ELR (cell line): ENCODE results near the gene C2CD2L.
"Not testable (repeated sequence)": the region's sequence is repeated elsewhere in the genome, so short reads cannot be mapped to it uniquely, and the experiment has no call there.

Source experiments
- DNase-seq: peaks from one replicate; pipeline ENCODE4 v3.0.0-alpha.2; 2015; ENCODE audit warnings: low read depth

C2CD2L gene

GRCh38 chr11:119106564-119107537 lies at the start of gene C2CD2L:
TSS of gene C2CD2L (plus strand) at chr11:119107344. CDS start at chr11:119107742, 398 bp downstream.
- peak; percentile 94 for DNase-seq

DNA sequence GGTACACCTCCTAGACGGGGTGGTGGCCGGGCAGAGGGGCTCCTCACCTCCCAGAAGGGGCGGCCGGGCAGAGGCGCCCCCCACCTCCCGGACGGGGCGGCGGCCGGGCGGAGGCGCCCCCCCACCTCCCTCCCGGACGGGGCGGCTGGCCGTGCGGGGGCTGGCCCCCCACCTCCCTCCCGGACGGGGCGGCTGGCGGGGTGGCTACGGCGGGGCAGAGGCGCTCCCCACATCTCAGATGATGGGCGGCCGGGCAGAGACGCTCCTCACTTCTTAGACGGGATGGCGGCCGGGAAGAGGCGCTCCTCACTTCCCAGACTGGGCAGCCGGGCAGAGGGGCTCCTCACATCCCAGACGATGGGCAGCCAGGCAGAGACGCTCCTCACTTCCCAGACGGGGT lies 48.0 kb upstream of the C2CD2L start:
- not testable (repeated sequence) for DNase-seq

DNA sequence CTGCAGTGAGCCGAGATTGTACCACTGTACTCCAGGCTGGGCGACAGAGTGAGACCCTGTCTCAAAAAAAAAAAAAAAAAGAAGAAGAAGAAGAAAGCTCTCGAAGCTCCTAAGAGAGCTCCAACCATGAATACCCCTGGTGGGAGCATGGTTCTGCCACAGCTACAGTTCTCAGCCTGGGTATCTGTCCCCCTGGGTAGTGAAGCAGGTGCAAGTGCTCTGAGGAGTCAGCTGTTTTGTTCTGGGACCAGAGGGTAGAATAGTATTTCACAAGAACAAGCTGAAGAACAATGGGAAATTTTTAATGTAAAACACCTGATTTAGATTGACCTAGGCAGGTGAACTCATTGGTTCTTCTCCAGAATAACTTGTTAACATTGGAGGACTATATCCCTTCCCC lies 45.9 kb upstream of the C2CD2L start:
- DNase-seq, result no peak

- peak; percentile 44 for DNase-seq
Observed at GRCh38 chr11:119062779-119063178, 44.4 kb upstream of the C2CD2L start.

- DNase-seq, result peak; percentile 65
Observed at GRCh38 chr11:119065369-119065768, 41.8 kb upstream of the C2CD2L start.

DNA sequence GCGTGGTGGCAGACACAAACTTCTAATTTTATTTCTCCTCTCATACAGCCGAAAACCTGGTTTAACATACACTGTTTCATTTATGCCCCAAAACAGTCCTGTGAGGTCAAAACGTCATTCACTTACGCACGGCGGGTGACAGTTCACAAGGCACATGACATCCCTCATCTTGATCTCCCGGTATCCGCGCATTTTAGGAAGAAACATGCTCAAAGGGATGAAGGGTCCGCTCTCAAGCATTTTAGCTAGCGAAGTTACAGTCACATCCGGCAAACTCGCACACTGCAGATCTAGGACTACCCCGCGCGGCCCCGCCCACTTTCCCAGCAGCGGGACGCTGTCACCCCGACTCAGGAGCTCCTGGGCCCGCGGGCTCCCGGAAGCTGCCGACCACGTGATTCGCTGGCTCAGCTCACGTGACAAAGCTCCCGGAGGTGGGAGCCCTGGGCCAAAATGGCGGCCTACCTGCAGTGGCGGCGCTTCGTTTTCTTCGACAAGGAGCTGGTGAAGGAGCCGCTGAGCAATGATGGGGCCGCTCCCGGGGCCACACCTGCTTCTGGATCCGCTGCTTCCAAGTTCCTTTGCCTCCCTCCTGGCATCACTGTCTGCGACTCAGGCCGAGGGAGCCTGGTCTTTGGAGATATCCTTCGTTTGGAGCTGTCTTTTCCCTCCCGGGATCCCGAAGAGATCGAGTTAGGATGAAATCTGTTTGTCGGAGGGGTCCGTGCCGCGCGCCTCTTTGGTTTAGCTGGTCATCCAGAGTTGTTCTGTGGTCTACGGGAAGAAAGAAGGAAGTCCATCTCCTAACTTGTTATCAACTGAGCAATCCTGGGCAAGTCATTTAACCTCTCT lies 39.5 kb upstream of the C2CD2L start, which contains the start of gene VPS11:
Gene VPS11 (plus strand): TSS at position 448 of the 852 bp plus-strand sequence. CDS start 6 bp downstream, at position 454.
- DNase-seq, result peak; percentile 99

DNA sequence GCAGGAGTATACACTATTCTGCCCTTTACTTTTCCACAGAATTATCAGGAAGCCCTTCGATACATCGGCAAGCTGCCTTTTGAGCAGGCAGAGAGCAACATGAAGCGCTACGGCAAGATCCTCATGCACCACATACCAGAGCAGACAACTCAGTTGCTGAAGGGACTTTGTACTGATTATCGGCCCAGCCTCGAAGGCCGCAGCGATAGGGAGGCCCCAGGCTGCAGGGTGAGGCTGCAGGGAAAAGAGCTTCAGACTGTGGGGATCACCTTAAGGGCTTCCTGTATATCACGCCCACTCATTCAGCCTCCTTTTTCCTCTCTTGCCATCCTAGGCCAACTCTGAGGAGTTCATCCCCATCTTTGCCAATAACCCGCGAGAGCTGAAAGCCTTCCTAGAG lies 29.3 kb upstream of the C2CD2L start:
- DNase-seq, result no peak

- no peak for DNase-seq
Observed at GRCh38 chr11:119078675-119079420, 28.3 kb upstream of the C2CD2L start.

DNA sequence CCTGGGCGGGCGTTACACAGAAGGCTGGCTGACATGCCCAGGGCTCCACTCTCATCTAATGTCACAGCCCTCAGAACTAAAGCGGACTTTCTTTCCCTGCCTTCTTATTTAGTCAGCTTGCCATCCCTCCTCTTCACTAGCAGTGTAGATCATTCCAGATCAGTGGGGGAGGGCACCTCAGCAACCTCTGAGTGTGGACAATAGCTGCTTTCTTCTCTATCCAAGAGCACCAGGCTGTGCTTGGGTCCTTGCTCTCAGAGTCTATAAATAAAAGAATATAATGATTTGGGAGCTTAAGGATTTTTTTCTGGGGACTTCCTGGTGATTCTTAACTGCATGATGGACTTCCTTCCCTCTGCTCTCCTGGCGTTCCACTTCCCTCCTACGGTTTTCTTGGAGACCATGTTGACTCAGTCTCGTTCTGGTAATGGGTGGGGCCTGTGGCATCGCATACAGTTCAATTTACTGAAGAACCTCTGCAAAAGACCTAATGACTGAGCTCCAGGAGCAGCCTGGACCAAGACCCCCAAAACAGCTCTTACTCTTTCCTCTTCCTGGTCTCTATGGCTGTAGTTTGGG lies 25.4 kb upstream of the C2CD2L start:
- DNase-seq, result no peak

DNA sequence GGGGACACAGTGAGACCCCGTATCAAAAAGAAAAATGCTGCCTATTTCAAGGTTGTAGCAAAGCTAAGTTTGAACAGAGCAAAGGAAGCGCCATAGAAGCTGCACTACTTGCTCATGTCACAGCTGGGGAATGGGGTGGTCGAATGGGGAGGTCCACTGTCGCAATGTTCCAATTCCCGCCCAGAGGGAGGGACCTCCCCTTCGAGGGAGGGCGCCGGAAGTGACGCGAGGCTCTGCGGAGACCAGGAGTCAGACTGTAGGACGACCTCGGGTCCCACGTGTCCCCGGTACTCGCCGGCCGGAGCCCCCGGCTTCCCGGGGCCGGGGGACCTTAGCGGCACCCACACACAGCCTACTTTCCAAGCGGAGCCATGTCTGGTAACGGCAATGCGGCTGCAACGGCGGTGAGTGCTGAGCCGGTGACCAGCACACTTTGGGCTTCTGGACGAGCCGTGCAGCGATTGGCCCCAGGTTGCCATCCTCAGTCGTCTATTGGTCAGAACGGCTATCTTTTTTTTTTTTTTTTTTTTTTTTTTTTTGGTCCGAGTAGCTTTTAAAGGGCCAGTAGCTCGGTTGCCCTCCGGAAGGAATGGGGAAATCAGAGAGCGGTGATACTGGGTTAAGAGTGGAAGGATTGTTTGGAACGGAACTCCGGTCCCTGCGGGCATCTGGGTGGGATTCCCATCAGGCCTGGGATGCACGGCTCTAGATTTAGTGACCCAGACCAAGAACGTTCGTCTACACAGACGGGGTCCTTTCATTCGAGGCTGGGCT lies 22.3 kb upstream of the C2CD2L start, which contains the start of gene HMBS:
Gene HMBS (plus strand): TSS at position 219 of the 774 bp plus-strand sequence. CDS start 153 bp downstream, at position 372.
- peak; percentile 96 for DNase-seq

GRCh38 chr11:119085437-119085847 lies 21.7 kb upstream of the C2CD2L start:
- peak; percentile 22 for DNase-seq

GRCh38 chr11:119087123-119087522 lies 20.0 kb upstream of the C2CD2L start:
- DNase-seq, result no peak

GRCh38 chr11:119087747-119088241 lies 19.4 kb upstream of the C2CD2L start:
- DNase-seq, result no peak

DNA sequence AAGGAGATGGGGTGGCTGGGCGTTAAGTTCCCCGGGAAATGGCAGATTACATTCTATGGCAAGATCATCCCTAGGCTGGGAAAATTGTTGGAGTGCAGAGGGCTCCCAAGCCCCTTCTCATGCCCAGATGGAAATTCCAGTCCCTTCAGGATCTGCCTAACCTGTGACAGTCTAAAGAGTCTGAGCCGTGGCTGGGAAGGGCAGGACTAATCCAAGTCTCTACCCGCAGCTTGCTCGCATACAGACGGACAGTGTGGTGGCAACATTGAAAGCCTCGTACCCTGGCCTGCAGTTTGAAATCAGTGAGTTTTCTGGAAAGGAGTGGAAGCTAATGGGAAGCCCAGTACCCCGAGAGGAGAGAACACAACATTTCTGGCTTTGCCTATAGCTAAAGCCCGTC lies 18.7 kb upstream of the C2CD2L start:
- DNase-seq, result no peak

DNA sequence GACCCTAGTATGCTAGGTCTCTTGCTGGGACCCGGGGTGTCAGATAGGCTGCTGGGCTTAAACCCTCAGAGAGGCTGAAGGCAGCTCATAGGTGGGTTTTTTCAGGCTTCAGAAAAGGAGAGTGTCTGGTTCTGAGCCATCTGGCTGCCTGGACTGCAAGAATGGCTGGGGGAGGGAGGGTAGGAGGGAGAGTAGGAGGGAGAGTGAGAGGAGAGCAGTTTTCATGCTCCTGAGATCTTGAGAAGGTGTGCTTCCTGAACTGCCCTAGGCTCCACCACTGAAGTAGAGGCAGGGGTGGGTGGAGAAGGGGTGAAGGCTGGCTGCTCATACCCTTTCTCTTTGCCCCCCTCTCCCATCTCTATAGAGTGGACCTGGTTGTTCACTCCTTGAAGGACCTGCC lies 17.8 kb upstream of the C2CD2L start:
- no peak for DNase-seq

GRCh38 chr11:119091178-119091577 lies 16.0 kb upstream of the C2CD2L start:
- DNase-seq, result no peak

DNA sequence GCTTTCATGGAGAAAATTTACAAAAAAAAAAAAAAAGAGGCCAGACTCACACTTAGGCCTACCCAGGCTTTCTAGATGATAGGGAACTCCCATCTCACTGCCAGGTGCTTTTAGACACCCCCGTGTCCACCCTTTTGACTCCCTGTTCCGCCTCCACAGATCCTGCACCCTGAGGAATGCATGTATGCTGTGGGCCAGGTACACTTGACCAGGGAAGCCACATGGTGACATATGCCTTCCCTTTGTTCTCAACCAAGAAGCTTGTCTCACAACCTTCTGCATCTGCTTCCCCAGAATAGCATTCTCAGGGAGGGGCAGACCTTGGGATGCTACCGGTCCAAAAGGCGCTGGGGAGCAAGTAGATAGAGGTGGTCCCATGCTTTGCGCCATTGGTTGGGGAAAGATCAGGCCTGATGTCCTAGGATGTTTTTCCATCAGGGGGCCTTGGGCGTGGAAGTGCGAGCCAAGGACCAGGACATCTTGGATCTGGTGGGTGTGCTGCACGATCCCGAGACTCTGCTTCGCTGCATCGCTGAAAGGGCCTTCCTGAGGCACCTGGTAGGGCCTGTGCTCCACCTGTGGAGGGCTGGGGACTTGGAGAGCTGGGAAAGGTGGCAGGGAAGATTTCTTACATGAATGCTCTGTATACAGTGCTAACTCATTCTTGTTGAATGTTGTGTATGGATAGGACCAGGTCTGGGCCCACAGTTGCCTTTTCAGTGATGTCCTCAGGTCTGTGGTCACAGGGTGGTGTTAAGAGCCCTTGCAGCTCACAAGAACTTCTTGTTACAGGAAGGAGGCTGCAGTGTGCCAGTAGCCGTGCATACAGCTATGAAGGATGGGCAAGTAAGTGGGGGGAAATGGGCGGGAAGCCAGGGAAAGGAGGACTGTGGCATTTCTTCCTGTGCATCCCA lies 14.9 kb upstream of the C2CD2L start:
- DNase-seq, result peak; percentile 30

DNA sequence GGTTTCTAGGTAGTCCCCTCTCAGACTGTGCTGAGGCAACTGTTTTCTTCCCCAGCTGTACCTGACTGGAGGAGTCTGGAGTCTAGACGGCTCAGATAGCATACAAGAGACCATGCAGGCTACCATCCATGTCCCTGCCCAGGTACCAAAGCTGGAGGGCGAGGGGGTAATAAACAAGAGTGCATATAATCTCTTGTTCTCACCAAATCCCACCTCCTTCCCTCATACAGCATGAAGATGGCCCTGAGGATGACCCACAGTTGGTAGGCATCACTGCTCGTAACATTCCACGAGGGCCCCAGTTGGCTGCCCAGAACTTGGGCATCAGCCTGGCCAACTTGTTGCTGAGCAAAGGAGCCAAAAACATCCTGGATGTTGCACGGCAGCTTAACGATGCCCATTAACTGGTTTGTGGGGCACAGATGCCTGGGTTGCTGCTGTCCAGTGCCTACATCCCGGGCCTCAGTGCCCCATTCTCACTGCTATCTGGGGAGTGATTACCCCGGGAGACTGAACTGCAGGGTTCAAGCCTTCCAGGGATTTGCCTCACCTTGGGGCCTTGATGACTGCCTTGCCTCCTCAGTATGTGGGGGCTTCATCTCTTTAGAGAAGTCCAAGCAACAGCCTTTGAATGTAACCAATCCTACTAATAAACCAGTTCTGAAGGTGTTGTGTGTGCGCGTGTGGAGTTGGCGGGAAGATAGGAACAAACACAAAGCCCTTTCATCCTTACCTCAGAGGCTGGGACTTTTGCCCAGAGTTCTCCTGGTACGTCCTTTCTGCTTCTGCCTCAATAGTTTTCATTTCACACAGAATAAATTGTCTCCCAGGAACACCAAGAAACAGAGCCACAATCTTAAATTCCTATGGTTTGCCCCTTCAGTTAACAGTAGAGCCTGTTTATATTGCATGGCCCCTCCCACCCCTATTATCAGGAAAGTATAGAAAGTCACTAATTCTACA lies 14.0 kb upstream of the C2CD2L start:
- peak; percentile 39 for DNase-seq
